Measurements from ENCODE around the gene SLC2A3.
"Not testable (repeated sequence)": the region's sequence is repeated elsewhere in the genome, so short reads cannot be mapped to it uniquely, and the experiment has no call there.

- not testable (repeated sequence) for TF ChIP-seq CTCF (IDR thresholded peaks at IDR 0.05; ENCODE audit: low read depth, low read length, missing input control); GABPA (IDR thresholded peaks at IDR 0.05 in 1 of 2, conservative IDR thresholded peaks at IDR 0.05 in 1 of 2); JUND (IDR thresholded peaks at IDR 0.05); TAF1 (conservative IDR thresholded peaks at IDR 0.05); REST (IDR thresholded peaks at IDR 0.05); EGR1 (IDR thresholded peaks at IDR 0.05; ENCODE audit: low read depth in 2 of 2); MAX (IDR thresholded peaks at IDR 0.05); HNF4G (IDR thresholded peaks at IDR 0.05); RAD21 (IDR thresholded peaks at IDR 0.05); ATF3 (IDR thresholded peaks at IDR 0.05); SP1 (IDR thresholded peaks at IDR 0.05); FOXA1 (IDR thresholded peaks at IDR 0.05); YY1 (IDR thresholded peaks at IDR 0.05); ZBTB33 (IDR thresholded peaks at IDR 0.05)
These were observed 46.3 kb upstream of the SLC2A3 start for GRCh38 chr12:7982332-7982735.

Data from liver (tissue), 3 donors.